Sciatic nerve (tissue), 2 donors: ENCODE results near the gene PTPN3. TPM values are rescaled to one million over a fixed set of nuclear protein-coding genes. Genes with fewer than 3 reads are reported as not detected.

Source experiments
- ATAC-seq: fragments of 200-7000 bp; cut with Tn5 transposase; one replicate; pipeline ENCODE4 v1.9.1; 2020; ENCODE audit warnings: mild to moderate bottlenecking, moderate library complexity
- DNase-seq: peaks from one replicate; pipeline ENCODE4 v3.0.0-alpha.2; 2020; ENCODE audit warnings: low spot score
- intact Hi-C: fragments of 100-400 bp; cut with DNase I; formaldehyde crosslinking; loops from one replicate; pipeline ENCODE4 v1.14.2; 2022
- total RNA-seq: library from RNA; stranded (reverse); fragmentation: NEBNext Ultra II Directional; extraction: Animal tissue kit (Norgen Biotek cat#: 25700); gene quantifications from one replicate; pipeline ENCODE4 v1.2.1, GENCODE V29; 2021
- donor health status: DM: no; HTN: no; CAD: no.
- donor health status: DM: no; HTN: no; CAD: no.

PTPN3 gene
- total RNA-seq, 1 donor from 2014 or later, result 1.0 TPM

- intact Hi-C loops, result loop anchor here (10.0 kb wide), 1 partner anchor 65 kb away; no protein-coding TSS in a partner anchor
- no peak for DNase-seq
- no peak for ATAC-seq
These were observed 11.5 kb upstream of the PTPN3 start for GRCh38 chr9:109509611-109510010.

- ATAC-seq (peak; percentile 55), DNase-seq (no peak)
- intact Hi-C loops, result no loop called here
These were observed 9.3 kb upstream of the PTPN3 start for GRCh38 chr9:109507421-109507838.

- intact Hi-C loops, result no loop called here
- DNase-seq, result no peak
- ATAC-seq, result no peak
These were observed 8.1 kb upstream of the PTPN3 start for GRCh38 chr9:109506097-109506712.

- intact Hi-C loops, result no loop called here
- ATAC-seq (no peak), DNase-seq (no peak)
These were observed 6.6 kb upstream of the PTPN3 start for GRCh38 chr9:109504689-109505088.

- ATAC-seq (no peak), DNase-seq (no peak)
- intact Hi-C loops, result no loop called here
These were observed 2.4 kb upstream of the PTPN3 start for GRCh38 chr9:109500421-109500974.

GRCh38 chr9:109499631-109500410, 1.7 kb upstream of the PTPN3 start:
- ATAC-seq (peak; percentile 79), DNase-seq (no peak)
- intact Hi-C loops, result no loop called here

- DNase-seq (no peak), ATAC-seq (no peak)
- intact Hi-C loops, result no loop called here
These were observed 1.1 kb upstream of the PTPN3 start for GRCh38 chr9:109499093-109499630.

GRCh38 chr9:109497226-109498153, 617 bp downstream of the PTPN3 start:
- ATAC-seq, result no peak
- intact Hi-C loops, result no loop called here

GRCh38 chr9:109496841-109497225, 1.3 kb downstream of the PTPN3 start:
- DNase-seq, result no peak
- no peak for ATAC-seq
- intact Hi-C loops, result no loop called here

More at GRCh38 chr9:109497226-109498153, 617 bp downstream of the PTPN3 start:
- DNase-seq, result no peak

- ATAC-seq (no peak), DNase-seq (no peak)
- intact Hi-C loops, result no loop called here
These were observed 1.9 kb downstream of the PTPN3 start for GRCh38 chr9:109496218-109496617.

- intact Hi-C loops, result no loop called here
- ATAC-seq (no peak), DNase-seq (no peak)
These were observed 4.5 kb downstream of the PTPN3 start for GRCh38 chr9:109493648-109494047.

- intact Hi-C loops, result no loop called here
- no peak for ATAC-seq
- no peak for DNase-seq
These were observed 6.5 kb downstream of the PTPN3 start for GRCh38 chr9:109491590-109491989.

- DNase-seq, result no peak
- ATAC-seq, result no peak
These were observed 9.2 kb downstream of the PTPN3 start for GRCh38 chr9:109488791-109489492.

GRCh38 chr9:109488351-109488750, 9.8 kb downstream of the PTPN3 start:
- ATAC-seq, result no peak
- DNase-seq, result no peak
- intact Hi-C loops, result no loop called here

More at GRCh38 chr9:109488791-109489492, 9.2 kb downstream of the PTPN3 start:
- intact Hi-C loops, result no loop called here

GRCh38 chr9:109487247-109487646, 10.9 kb downstream of the PTPN3 start:
- no peak for DNase-seq
- ATAC-seq, result no peak
- intact Hi-C loops, result no loop called here

- ATAC-seq, result no peak
- intact Hi-C loops, result no loop called here
- no peak for DNase-seq
These were observed 14.2 kb downstream of the PTPN3 start for GRCh38 chr9:109483744-109484429.

GRCh38 chr9:109482391-109482916, 15.7 kb downstream of the PTPN3 start:
- intact Hi-C loops, result no loop called here
- no peak for DNase-seq

GRCh38 chr9:109481856-109482255, 16.3 kb downstream of the PTPN3 start:
- DNase-seq (no peak), ATAC-seq (no peak)
- intact Hi-C loops, result no loop called here

More at GRCh38 chr9:109482391-109482916, 15.7 kb downstream of the PTPN3 start:
- no peak for ATAC-seq
